PC-3 (cell line): Measurements from ENCODE around the gene CMSS1. TPM values are rescaled to one million over a fixed set of nuclear protein-coding genes. Genes with fewer than 3 reads are reported as not detected.

ENCODE experiments used
- ATAC-seq: fragments of 200-7000 bp; cut with Tn5 transposase; 2 replicates; pipeline ENCODE4 v1.9.1; 2020; ENCODE audit warnings: mild to moderate bottlenecking, moderate library complexity
- BruUV-seq: library from RNA; stranded (reverse); fragments of 400-500 nt; replicated peaks from 2 replicates; lab custom pipeline; 2021; lab: Mats Ljungman, UMichigan
- CTCF ChIA-PET: fragments of 300-600 bp; sonication (Branson Sonifier 250); formaldehyde crosslinking; loops from one replicate; lab custom pipeline; 2022; ENCODE audit warnings: antibody characterized with exemption; lab: Charles Lee
- POLR2A ChIA-PET: fragments of 300-600 bp; sonication (Branson Sonifier 250); formaldehyde crosslinking; loops from one replicate; lab custom pipeline; 2022; ENCODE audit warnings: antibody characterized with exemption; ENCODE audit not compliant: unreplicated experiment; lab: Charles Lee
- DNase-seq: peaks from one replicate; pipeline ENCODE4 v3.0.0-alpha.2; 2015
- H2AFZ ChIP-seq: fragments of 300-600 bp; sonication (generic); 2 replicates; pipeline ENCODE4 v1.6.0; 2016; ENCODE audit warnings: antibody characterized with exemption, low read length
- H3F3A ChIP-seq: fragments of 300-600 bp; sonication (generic); one replicate; pipeline ENCODE4 v1.6.0; 2017; ENCODE audit warnings: antibody characterized with exemption, low read length, control low read depth, mild to moderate bottlenecking; ENCODE audit not compliant: unreplicated experiment
- H3K27ac ChIP-seq: fragments of 300-600 bp; sonication (generic); 2 replicates; pipeline ENCODE4 v1.5.1; 2016; ENCODE audit warnings: mild to moderate bottlenecking, low read length
- H3K27me3 ChIP-seq: fragments of 300-600 bp; sonication (generic); 2 replicates; pipeline ENCODE4 v1.6.1; 2016; ENCODE audit warnings: low read length, mixed read lengths
- H3K36me3 ChIP-seq: fragments of 300-600 bp; sonication (generic); 2 replicates; pipeline ENCODE4 v1.6.1; 2016; ENCODE audit warnings: low read depth, mixed run types, low read length, mixed read lengths
- H3K4me1 ChIP-seq: fragments of 300-600 bp; sonication (generic); 2 replicates; pipeline ENCODE4 v1.5.1; 2016; ENCODE audit warnings: low read length; ENCODE audit not compliant: insufficient read depth
- H3K4me2 ChIP-seq: fragments of 300-600 bp; sonication (generic); 2 replicates; pipeline ENCODE4 v1.6.0; 2016; ENCODE audit warnings: low read length
- H3K4me3 ChIP-seq: fragments of 300-600 bp; sonication (generic); 2 replicates; pipeline ENCODE4 v1.5.1; 2016; ENCODE audit warnings: mild to moderate bottlenecking, low read length, mixed read lengths
- H3K79me2 ChIP-seq: fragments of 300-600 bp; sonication (generic); 2 replicates; pipeline ENCODE4 v1.6.1; 2017; ENCODE audit warnings: low read length, mixed read lengths
- H3K9ac ChIP-seq: fragments of 300-600 bp; sonication (generic); 2 replicates; pipeline ENCODE4 v1.6.0; 2016; ENCODE audit warnings: mild to moderate bottlenecking, low read length
- H3K9me2 ChIP-seq: fragments of 300-600 bp; sonication (generic); replicated peaks from 2 replicates; pipeline ENCODE4 v1.6.1; 2016; ENCODE audit warnings: mixed run types, low read length, mixed read lengths
- H3K9me3 ChIP-seq: fragments of 300-600 bp; sonication (generic); 2 replicates; pipeline ENCODE4 v1.6.1; 2016; ENCODE audit warnings: low read length, mixed read lengths
- H4K20me1 ChIP-seq: fragments of 300-600 bp; sonication (generic); 2 replicates; pipeline ENCODE4 v1.6.1; 2016; ENCODE audit warnings: low read length, mixed read lengths
- EZH2 ChIP-seq: fragments of 300-600 bp; sonication (generic); IDR thresholded peaks from one replicate; pipeline ENCODE4 v1.6.1; 2017; ENCODE audit warnings: antibody characterized with exemption, mild to moderate bottlenecking, low read length; ENCODE audit not compliant: unreplicated experiment
- EZH2phosphoT487 ChIP-seq: fragments of 300-600 bp; sonication (generic); IDR thresholded peaks from 2 replicates; pipeline ENCODE4 v1.6.1; 2018; ENCODE audit warnings: mild to moderate bottlenecking, antibody characterized with exemption, low read length, borderline replicate concordance
- intact Hi-C: fragments of 100-400 bp; cut with micrococcal nuclease; formaldehyde crosslinking; loops from 2 replicates; pipeline ENCODE4 v1.9.0; 2023
- total RNA-seq: library from RNA; depleted of rRNA; stranded (reverse); fragments of >200 nt; gene quantifications from 2 replicates; pipeline ENCODE4 v1.2.3, GENCODE V29; 2014
- TF ChIP-seq, protein P1 (sequence below): fragments of 300-600 bp; sonication (generic); conservative IDR thresholded peaks from 2 replicates; pipeline ENCODE4 v1.5.1; 2017; ENCODE audit warnings: antibody characterized with exemption, low read depth, mild to moderate bottlenecking, low read length

CMSS1 gene
- total RNA-seq, 1 experiment from 2014 or later: 63.1 TPM

DNA sequence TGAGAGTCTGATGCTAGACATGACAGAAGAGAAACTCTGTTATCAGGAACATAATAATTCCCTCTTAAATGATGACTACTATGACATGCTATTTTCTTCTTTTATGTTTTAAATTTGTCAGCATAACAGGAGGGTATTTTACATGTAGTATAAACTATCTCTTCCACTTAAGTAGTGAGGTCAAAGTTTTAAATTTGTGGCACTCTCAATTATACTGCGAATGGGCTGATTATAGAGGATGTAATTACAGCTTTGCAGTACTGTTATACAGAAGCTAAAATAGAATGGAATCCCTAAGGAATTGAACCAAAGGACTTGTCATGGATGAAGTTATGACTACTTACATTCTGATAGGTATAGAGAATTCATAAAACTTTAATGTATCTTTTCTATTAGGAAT, 34.3 kb downstream of the CMSS1 start:
- BruUV-seq: no TSS peak
- H3K9me3 ChIP-seq: no peaks in the 10 kb centered on the region
- H3K27me3 ChIP-seq: no peaks in the 10 kb centered on the region
- no peaks in the 10 kb centered on the region for H3K9me2 ChIP-seq
- no peak overlapping the region for H3K9ac ChIP-seq
- no peak overlapping the region for H2AFZ ChIP-seq
- no peak for ATAC-seq
- no peaks in the 10 kb centered on the region for H3K4me1 ChIP-seq
- peaks cover 87% of the 10 kb centered on the region for H3K79me2 ChIP-seq
- no peak overlapping the region for H3K27ac ChIP-seq
- intact Hi-C loops: no loop called here
- no peak for DNase-seq
- no peaks in the 10 kb centered on the region for H4K20me1 ChIP-seq
- no peak overlapping the region for H3K4me3 ChIP-seq
- ChIA-PET POLR2A (no interaction called here), CTCF (no interaction called here)
- TF ChIP-seq EZH2phosphoT487: no peak
- TF ChIP-seq EZH2: no peak
- TF ChIP-seq, protein P1, sequence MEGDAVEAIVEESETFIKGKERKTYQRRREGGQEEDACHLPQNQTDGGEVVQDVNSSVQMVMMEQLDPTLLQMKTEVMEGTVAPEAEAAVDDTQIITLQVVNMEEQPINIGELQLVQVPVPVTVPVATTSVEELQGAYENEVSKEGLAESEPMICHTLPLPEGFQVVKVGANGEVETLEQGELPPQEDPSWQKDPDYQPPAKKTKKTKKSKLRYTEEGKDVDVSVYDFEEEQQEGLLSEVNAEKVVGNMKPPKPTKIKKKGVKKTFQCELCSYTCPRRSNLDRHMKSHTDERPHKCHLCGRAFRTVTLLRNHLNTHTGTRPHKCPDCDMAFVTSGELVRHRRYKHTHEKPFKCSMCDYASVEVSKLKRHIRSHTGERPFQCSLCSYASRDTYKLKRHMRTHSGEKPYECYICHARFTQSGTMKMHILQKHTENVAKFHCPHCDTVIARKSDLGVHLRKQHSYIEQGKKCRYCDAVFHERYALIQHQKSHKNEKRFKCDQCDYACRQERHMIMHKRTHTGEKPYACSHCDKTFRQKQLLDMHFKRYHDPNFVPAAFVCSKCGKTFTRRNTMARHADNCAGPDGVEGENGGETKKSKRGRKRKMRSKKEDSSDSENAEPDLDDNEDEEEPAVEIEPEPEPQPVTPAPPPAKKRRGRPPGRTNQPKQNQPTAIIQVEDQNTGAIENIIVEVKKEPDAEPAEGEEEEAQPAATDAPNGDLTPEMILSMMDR: no peak
- no peaks in the 10 kb centered on the region for H3K36me3 ChIP-seq
- H3F3A ChIP-seq: no peaks in the 10 kb centered on the region
- H3K4me2 ChIP-seq: no peak overlapping the region

DNA sequence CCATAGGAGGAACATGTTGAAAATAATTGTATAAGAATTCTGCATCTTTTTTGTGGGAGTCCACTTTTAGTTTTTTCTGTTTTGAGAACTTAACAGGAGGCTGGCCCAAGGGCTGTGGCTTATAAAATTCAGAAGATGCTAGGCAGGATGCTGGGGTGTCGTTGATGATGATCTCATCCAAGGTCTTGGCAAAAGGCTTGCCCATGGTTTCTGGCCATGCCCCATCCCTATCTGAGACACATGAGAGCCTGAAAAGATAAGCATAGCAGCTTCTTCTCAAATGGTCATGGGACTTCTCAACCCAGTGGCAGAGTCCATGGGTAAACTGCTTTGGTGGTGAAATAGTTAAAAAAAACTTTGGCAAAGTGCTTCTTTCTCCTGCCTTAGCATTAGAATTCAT, 35.2 kb downstream of the CMSS1 start:
- ATAC-seq: no peak
- H3K4me1 ChIP-seq: no peaks in the 10 kb centered on the region
- no peak for DNase-seq
- no peaks in the 10 kb centered on the region for H3K27me3 ChIP-seq
- no TSS peak for BruUV-seq
- no peaks in the 10 kb centered on the region for H3F3A ChIP-seq
- H3K9ac ChIP-seq: no peak overlapping the region
- no peak overlapping the region for H3K27ac ChIP-seq
- no peak overlapping the region for H3K4me2 ChIP-seq
- ChIA-PET CTCF (no interaction called here), POLR2A (no interaction called here)
- H3K9me3 ChIP-seq: no peaks in the 10 kb centered on the region
- no peak overlapping the region for H3K4me3 ChIP-seq
- H3K79me2 ChIP-seq: peaks cover 86% of the 10 kb centered on the region
- no peak overlapping the region for H2AFZ ChIP-seq
- TF ChIP-seq, protein P1: no peak
- no peak for TF ChIP-seq EZH2
- no peak for TF ChIP-seq EZH2phosphoT487
- H4K20me1 ChIP-seq: no peaks in the 10 kb centered on the region
- intact Hi-C loops: no loop called here
- H3K9me2 ChIP-seq: no peaks in the 10 kb centered on the region
- H3K36me3 ChIP-seq: no peaks in the 10 kb centered on the region

DNA sequence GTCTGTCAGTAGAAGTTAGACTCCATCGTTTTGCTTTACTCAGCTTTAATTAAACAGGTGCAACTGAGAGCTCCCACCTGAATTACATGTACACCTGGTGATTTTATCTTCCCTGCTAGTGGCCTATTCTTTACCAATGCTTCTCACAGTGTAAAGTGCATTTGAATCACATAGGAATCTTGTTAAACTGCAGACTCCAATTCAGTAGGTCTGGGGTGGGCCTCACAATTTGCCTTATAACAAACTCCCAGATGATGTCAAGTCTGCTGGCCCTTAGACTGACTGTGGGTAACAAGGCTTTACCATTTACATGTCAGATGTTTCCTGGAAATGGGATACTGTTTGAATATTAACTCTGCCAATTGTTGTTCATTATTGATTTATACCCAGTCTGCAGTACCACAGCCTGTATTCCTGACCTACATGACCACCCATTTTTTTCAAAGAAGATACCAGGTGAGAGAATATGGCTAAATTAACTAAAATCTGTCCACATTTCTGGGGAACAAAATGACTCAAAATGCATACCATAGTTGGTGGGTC, 37.2 kb downstream of the CMSS1 start:
- intact Hi-C loops: loop anchor here (5.0 kb wide), 1 partner anchor 152 kb away; no protein-coding TSS in a partner anchor
- no peak overlapping the region for H3K27ac ChIP-seq
- ATAC-seq (no peak), DNase-seq (no peak)
- TF ChIP-seq EZH2phosphoT487 (no peak), EZH2 (no peak)
- TF ChIP-seq, protein P1: no peak
- H3K79me2 ChIP-seq: peaks cover 66% of the 10 kb centered on the region
- H3K9me2 ChIP-seq: no peaks in the 10 kb centered on the region
- H3K9ac ChIP-seq: no peak overlapping the region
- H3K27me3 ChIP-seq: no peaks in the 10 kb centered on the region
- H4K20me1 ChIP-seq: no peaks in the 10 kb centered on the region
- no peak overlapping the region for H3K4me3 ChIP-seq
- H2AFZ ChIP-seq: no peak overlapping the region
- CTCF ChIA-PET: no interaction called here
- no peak overlapping the region for H3K4me2 ChIP-seq
- POLR2A ChIA-PET: no interaction called here
- peaks cover 14% of the 10 kb centered on the region for H3K4me1 ChIP-seq
- H3K9me3 ChIP-seq: no peaks in the 10 kb centered on the region
- no TSS peak for BruUV-seq
- no peaks in the 10 kb centered on the region for H3F3A ChIP-seq
- H3K36me3 ChIP-seq: no peaks in the 10 kb centered on the region
